ENCODE measurements around the gene XDH.

DNA sequence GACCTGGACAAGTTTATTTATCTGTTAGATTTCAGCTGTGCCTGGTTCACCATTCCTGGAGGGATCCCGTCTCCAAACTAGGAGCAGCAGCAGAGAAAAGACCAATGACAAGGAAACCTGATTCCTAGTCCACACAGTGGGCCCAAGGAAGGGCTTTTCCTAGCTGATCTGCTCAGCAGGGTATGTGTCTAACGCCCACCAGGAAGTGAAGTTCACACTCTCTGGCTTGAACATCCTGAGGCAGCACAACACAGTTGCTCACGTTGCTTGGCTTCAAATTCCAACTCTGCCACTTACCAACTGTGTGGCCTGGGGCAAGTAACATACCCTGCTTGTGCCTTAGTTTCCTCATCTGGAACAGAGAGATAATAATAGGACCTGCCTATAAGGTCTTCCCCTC, 42.9 kb downstream of the XDH start:
- TF ChIP-seq, protein P1, sequence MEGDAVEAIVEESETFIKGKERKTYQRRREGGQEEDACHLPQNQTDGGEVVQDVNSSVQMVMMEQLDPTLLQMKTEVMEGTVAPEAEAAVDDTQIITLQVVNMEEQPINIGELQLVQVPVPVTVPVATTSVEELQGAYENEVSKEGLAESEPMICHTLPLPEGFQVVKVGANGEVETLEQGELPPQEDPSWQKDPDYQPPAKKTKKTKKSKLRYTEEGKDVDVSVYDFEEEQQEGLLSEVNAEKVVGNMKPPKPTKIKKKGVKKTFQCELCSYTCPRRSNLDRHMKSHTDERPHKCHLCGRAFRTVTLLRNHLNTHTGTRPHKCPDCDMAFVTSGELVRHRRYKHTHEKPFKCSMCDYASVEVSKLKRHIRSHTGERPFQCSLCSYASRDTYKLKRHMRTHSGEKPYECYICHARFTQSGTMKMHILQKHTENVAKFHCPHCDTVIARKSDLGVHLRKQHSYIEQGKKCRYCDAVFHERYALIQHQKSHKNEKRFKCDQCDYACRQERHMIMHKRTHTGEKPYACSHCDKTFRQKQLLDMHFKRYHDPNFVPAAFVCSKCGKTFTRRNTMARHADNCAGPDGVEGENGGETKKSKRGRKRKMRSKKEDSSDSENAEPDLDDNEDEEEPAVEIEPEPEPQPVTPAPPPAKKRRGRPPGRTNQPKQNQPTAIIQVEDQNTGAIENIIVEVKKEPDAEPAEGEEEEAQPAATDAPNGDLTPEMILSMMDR (IDR thresholded peaks at IDR 0.05), result no peak
- TF ChIP-seq POLR2A (IDR thresholded peaks at IDR 0.05), result no peak

All from esophagus squamous epithelium (tissue), 4 donors.